Erythroblast (primary cell): Measurements from ENCODE around the gene DOCK1.

Source experiments
- GATA1 ChIP-seq: IDR thresholded peaks from 2 replicates; pipeline ENCODE4 v1.6.1; 2011; ENCODE audit warnings: low read depth, mild to moderate bottlenecking, control low read depth, low read length, moderate library complexity
- POLR2A ChIP-seq: IDR thresholded peaks from 2 replicates; pipeline ENCODE4 v1.6.1; 2011; ENCODE audit warnings: mild to moderate bottlenecking, low read length

DNA sequence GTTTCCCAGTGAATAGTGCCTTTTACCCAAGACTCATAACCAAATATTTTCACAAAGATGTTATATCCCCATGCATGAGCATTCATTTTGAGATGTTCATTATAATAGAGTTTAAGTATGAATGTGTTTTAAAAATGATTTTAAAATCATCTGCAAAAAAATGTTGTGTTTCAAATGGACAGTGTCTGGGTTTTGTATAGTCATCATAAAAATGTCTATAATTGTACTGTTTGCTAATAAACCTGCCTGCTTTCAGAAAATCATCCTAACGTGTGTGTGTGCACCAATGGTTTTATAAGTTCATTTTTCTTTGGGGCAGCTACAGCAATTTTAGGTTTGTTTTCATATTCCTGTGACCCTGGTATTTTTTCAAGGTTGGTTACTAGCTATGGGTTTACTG, 228.0 kb downstream of the DOCK1 start:
- TF ChIP-seq POLR2A (no peak), GATA1 (no peak)
